Lung (tissue), 12 donors: ENCODE results near the gene SEC16B. TPM values are rescaled to one million over a fixed set of nuclear protein-coding genes. Genes with fewer than 3 reads are reported as not detected.

ENCODE experiments used
- ATAC-seq: fragments of 200-7000 bp; cut with Tn5 transposase; one replicate; pipeline ENCODE4 v1.9.1; 2020; ENCODE audit warnings: moderate number of reproducible peaks; ENCODE audit not compliant: insufficient read depth, low FRiP score
- DNase-seq, 3 donors: peaks; one replicate each; pipeline ENCODE4 v3.0.0-alpha.2; 2013 to 2017
- H3K27ac ChIP-seq, 2 donors: one replicate each; pipeline ENCODE4 v1.5.1; 2013; ENCODE audit warnings: mild to moderate bottlenecking in 2 of 2, moderate library complexity in 2 of 2, control low read depth in 1 of 2, inconsistent platforms in 1 of 2, low read depth in 1 of 2, low read length in 1 of 2
- H3K27me3 ChIP-seq, 3 donors: one replicate each; pipeline ENCODE4 v1.5.1; 2013; ENCODE audit warnings: low read length in 2 of 3; ENCODE audit not compliant: control insufficient read depth in 3 of 3, insufficient read depth in 3 of 3
- H3K36me3 ChIP-seq, 4 donors: one replicate each; pipeline ENCODE4 v1.5.1; 2013; ENCODE audit warnings: low read length in 4 of 4, mild to moderate bottlenecking in 1 of 4, moderate library complexity in 1 of 4; ENCODE audit not compliant: control insufficient read depth in 4 of 4, insufficient read depth in 4 of 4
- H3K4me1 ChIP-seq, 5 donors: one replicate each; pipeline ENCODE4 v1.5.1; 2013; ENCODE audit warnings: low read length in 5 of 5, mild to moderate bottlenecking in 2 of 5, moderate library complexity in 1 of 5; ENCODE audit not compliant: control insufficient read depth in 5 of 5, insufficient read depth in 5 of 5
- H3K4me3 ChIP-seq: one replicate; pipeline ENCODE4 v1.5.1; 2013; ENCODE audit warnings: mild to moderate bottlenecking, control low read depth, moderate library complexity
- H3K9ac ChIP-seq, 2 donors: one replicate each; pipeline ENCODE4 v1.5.1; 2013; ENCODE audit warnings: low read length in 2 of 2, control low read depth in 1 of 2; ENCODE audit not compliant: insufficient read depth in 1 of 2
- H3K9me3 ChIP-seq, 4 donors: one replicate each; pipeline ENCODE4 v1.5.1; 2013; ENCODE audit warnings: low read length in 3 of 4, mild to moderate bottlenecking in 1 of 4, moderate library complexity in 1 of 4; ENCODE audit not compliant: control insufficient read depth in 4 of 4, insufficient read depth in 3 of 4
- CTCF ChIP-seq: IDR thresholded peaks from 2 replicates; pipeline ENCODE4 v1.5.1; 2012; ENCODE audit warnings: mild to moderate bottlenecking; ENCODE audit errors: control extremely low read depth, extremely low read depth
- WGBS, 2 donors: extraction: QIAGEN DNeasy Blood & Tissue Kit; methylation state at CpG; one replicate each; pipeline ENCODE4 v1.1.7; 2013; 5-methylcytosine and 5-hydroxymethylcytosine counted together
- polyA plus RNA-seq, 2 donors: library from polyadenylated mRNA; stranded (reverse); fragments of 200-250 nt; gene quantifications; one replicate each; pipeline ENCODE4 v1.2.1, GENCODE V29; 2013
- total RNA-seq, 2 donors: library from RNA; depleted of rRNA in 1 of 2; stranded (reverse); fragments of >200 nt in 1 of 2; gene quantifications; one replicate each; pipeline ENCODE4 v1.2.1, GENCODE V29; 2014 to 2021
- donor health status: control.
- donor health status: control.
- donor health status: Bipolar disorder and iron deficiency.
- donor health status: healthy.
- donor health status: DM: yes; HTN: yes; CAD: no.

Gene SEC16B
- total and polyA plus RNA-seq, 4 donors, result 0.74 to 2.6 (median 1.4) TPM

GRCh38 chr1:177934461-177934860, 35.4 kb downstream of the SEC16B start:
- H3K27ac ChIP-seq, result no peak overlapping the region
- ATAC-seq (no peak), DNase-seq (no peak)
- H3K9me3 ChIP-seq, result no peaks in the 10 kb centered on the region
- H3K27me3 ChIP-seq, result no peaks in the 10 kb centered on the region
- no peak for TF ChIP-seq CTCF
- H3K4me1 ChIP-seq, result no peaks in the 10 kb centered on the region
- no peak overlapping the region for H3K4me3 ChIP-seq
- H3K36me3 ChIP-seq, result peaks cover 0 to 19% (median 2%) of the 10 kb centered on the region in 4 donors
- no peak overlapping the region for H3K9ac ChIP-seq
- WGBS, 2 donors, result 92 to 95% methylated on average over 3 of the region's 3 CpGs

DNA sequence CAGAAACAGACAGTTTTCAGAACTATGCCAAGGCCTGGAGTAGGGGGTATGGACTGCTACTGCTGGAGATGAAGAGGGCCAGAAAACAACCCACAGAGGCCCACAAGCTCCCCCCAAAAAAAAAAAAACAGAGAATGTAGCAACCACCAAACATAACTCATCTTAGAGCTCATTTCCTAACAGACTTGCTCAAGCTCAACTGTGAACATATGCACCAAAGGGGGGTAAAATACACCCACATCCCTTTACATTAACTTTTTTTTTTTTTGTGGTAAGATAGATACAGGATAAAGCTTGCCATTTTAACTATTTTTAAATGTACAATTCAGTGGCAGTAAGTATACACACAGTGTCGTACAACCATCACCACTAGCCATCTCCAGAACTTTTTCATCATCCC, 36.0 kb downstream of the SEC16B start:
- ATAC-seq (no peak), DNase-seq (no peak)
- TF ChIP-seq CTCF, result no peak
- H3K4me3 ChIP-seq, result no peak overlapping the region
- H3K27ac ChIP-seq, result no peak overlapping the region
- no peaks in the 10 kb centered on the region for H3K4me1 ChIP-seq
- peaks cover 0 to 17% (median 2%) of the 10 kb centered on the region in 4 donors for H3K36me3 ChIP-seq
- H3K27me3 ChIP-seq, result no peaks in the 10 kb centered on the region
- 32 to 73% methylated on average over 1 of the region's 1 CpG for WGBS, 2 donors
- H3K9me3 ChIP-seq, result no peaks in the 10 kb centered on the region
- H3K9ac ChIP-seq, result no peak overlapping the region

GRCh38 chr1:177932123-177932522, 37.7 kb downstream of the SEC16B start:
- H3K9me3 ChIP-seq, result no peaks in the 10 kb centered on the region
- ATAC-seq (no peak), DNase-seq (no peak)
- no peak overlapping the region for H3K27ac ChIP-seq
- peaks cover 0 to 17% (median 2%) of the 10 kb centered on the region in 4 donors for H3K36me3 ChIP-seq
- no peak overlapping the region for H3K4me3 ChIP-seq
- no peaks in the 10 kb centered on the region for H3K4me1 ChIP-seq
- no peak for TF ChIP-seq CTCF
- no peak overlapping the region for H3K9ac ChIP-seq
- no peaks in the 10 kb centered on the region for H3K27me3 ChIP-seq
- 85 to 97% methylated on average over 8 of the region's 8 CpGs for WGBS, 2 donors

GRCh38 chr1:177928952-177929351, 40.9 kb downstream of the SEC16B start:
- Histone ChIP-seq H3K4me1 (no peaks in the 10 kb centered on the region), H3K4me3 (no peak overlapping the region), H3K9ac (no peak overlapping the region), H3K27me3 (no peaks in the 10 kb centered on the region), H3K9me3 (no peaks in the 10 kb centered on the region), H3K27ac (no peak overlapping the region), H3K36me3 (peaks cover 0 to 12% (median 2%) of the 10 kb centered on the region in 4 donors)
- WGBS, 2 donors, result 89 to 94% methylated on average over 2 of the region's 2 CpGs
- TF ChIP-seq CTCF, result no peak
- DNase-seq, result no peak
- ATAC-seq, result no peak
